Panc1 (cell line): ENCODE data around the gene RCOR2.

Experiments used
- POLR2AphosphoS5 ChIP-seq: IDR thresholded peaks from 2 replicates; pipeline ENCODE4 v1.6.1; 2012; ENCODE audit warnings: mild to moderate bottlenecking, low read depth, low read length, moderate library complexity
- SIN3A ChIP-seq: IDR thresholded peaks from 2 replicates; pipeline ENCODE4 v1.6.1; 2012; ENCODE audit warnings: low read depth, mild to moderate bottlenecking, low read length, moderate library complexity, borderline replicate concordance; ENCODE audit not compliant: insufficient read depth
- TF ChIP-seq, protein P1 (sequence below): fragments of 450-650 bp; IDR thresholded peaks from 2 replicates; pipeline ENCODE4 v1.5.1; 2017; ENCODE audit warnings: mild to moderate bottlenecking
- TF ChIP-seq, protein P2 (sequence below), 2 experiments: IDR thresholded peaks; 2 replicates each; pipeline ENCODE4 v1.6.1; 2011 to 2012; ENCODE audit warnings: low read depth in 2 of 2, control low read depth in 1 of 2, low read length in 1 of 2, mild to moderate bottlenecking in 1 of 2, moderate library complexity in 1 of 2; ENCODE audit not compliant: insufficient read depth in 1 of 2

DNA sequence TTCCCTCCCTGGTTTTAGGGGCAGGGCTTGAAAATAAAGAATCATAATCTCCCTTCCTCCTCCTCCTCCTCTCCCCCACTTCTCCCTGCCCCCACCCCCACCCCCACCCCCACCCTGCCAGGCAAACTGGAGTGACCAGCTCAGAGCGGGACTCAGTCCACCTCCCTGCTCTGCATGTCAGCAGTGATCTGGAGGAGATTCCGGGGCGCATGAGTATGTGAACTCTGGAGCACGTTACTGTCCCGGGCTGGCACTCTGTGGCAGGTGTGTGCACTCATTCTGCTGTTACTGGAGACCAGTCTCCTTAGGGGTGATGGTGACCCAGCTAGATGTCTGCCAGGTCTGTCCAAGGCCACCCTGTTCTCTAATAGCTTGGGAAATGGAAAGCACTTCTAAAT lies 44.2 kb downstream of the RCOR2 start:
- TF ChIP-seq, protein P1, sequence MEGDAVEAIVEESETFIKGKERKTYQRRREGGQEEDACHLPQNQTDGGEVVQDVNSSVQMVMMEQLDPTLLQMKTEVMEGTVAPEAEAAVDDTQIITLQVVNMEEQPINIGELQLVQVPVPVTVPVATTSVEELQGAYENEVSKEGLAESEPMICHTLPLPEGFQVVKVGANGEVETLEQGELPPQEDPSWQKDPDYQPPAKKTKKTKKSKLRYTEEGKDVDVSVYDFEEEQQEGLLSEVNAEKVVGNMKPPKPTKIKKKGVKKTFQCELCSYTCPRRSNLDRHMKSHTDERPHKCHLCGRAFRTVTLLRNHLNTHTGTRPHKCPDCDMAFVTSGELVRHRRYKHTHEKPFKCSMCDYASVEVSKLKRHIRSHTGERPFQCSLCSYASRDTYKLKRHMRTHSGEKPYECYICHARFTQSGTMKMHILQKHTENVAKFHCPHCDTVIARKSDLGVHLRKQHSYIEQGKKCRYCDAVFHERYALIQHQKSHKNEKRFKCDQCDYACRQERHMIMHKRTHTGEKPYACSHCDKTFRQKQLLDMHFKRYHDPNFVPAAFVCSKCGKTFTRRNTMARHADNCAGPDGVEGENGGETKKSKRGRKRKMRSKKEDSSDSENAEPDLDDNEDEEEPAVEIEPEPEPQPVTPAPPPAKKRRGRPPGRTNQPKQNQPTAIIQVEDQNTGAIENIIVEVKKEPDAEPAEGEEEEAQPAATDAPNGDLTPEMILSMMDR: no peak
- TF ChIP-seq POLR2AphosphoS5: no peak
- TF ChIP-seq, protein P2, sequence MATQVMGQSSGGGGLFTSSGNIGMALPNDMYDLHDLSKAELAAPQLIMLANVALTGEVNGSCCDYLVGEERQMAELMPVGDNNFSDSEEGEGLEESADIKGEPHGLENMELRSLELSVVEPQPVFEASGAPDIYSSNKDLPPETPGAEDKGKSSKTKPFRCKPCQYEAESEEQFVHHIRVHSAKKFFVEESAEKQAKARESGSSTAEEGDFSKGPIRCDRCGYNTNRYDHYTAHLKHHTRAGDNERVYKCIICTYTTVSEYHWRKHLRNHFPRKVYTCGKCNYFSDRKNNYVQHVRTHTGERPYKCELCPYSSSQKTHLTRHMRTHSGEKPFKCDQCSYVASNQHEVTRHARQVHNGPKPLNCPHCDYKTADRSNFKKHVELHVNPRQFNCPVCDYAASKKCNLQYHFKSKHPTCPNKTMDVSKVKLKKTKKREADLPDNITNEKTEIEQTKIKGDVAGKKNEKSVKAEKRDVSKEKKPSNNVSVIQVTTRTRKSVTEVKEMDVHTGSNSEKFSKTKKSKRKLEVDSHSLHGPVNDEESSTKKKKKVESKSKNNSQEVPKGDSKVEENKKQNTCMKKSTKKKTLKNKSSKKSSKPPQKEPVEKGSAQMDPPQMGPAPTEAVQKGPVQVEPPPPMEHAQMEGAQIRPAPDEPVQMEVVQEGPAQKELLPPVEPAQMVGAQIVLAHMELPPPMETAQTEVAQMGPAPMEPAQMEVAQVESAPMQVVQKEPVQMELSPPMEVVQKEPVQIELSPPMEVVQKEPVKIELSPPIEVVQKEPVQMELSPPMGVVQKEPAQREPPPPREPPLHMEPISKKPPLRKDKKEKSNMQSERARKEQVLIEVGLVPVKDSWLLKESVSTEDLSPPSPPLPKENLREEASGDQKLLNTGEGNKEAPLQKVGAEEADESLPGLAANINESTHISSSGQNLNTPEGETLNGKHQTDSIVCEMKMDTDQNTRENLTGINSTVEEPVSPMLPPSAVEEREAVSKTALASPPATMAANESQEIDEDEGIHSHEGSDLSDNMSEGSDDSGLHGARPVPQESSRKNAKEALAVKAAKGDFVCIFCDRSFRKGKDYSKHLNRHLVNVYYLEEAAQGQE (IDR thresholded peaks at IDR 0.05; ENCODE audit: insufficient read depth in 1 of 2, low read depth in 2 of 2, low read length in 1 of 2): no peak
- TF ChIP-seq SIN3A: no peak
